Prostate gland (tissue), 2 donors: ENCODE measurements around the gene CPNE4. TPM values are rescaled to one million over a fixed set of nuclear protein-coding genes. Genes with fewer than 3 reads are reported as not detected.

Experiments used
- DNase-seq: peaks from one replicate; pipeline ENCODE4 v3.0.0-alpha.2; 2019; ENCODE audit warnings: low spot score
- H3K27ac ChIP-seq, 2 donors: fragments of 200-600 bp; sonication (generic); 2 replicates each; pipeline ENCODE4 v1.5.1; 2017 to 2019
- H3K27me3 ChIP-seq: fragments of 200-600 bp; sonication (generic); replicated peaks from 2 replicates; pipeline ENCODE4 v1.5.1; 2019; ENCODE audit not compliant: insufficient read depth
- H3K36me3 ChIP-seq, 2 donors: fragments of 200-600 bp; sonication (generic); 1 replicate in 1 of 2; 2 replicates in 1 of 2; pipeline versions ENCODE4 v1.5.1 to v1.8.1; 2017 to 2019
- H3K4me1 ChIP-seq: fragments of 200-600 bp; sonication (generic); replicated peaks from 2 replicates; pipeline ENCODE4 v1.5.1; 2019
- H3K4me3 ChIP-seq, 2 donors: fragments of 200-600 bp; sonication (generic); 2 replicates each; pipeline ENCODE4 v1.5.1; 2017 to 2019
- H3K9me3 ChIP-seq: fragments of 200-600 bp; sonication (generic); 2 replicates; pipeline ENCODE4 v1.5.1; 2017
- POLR2A ChIP-seq: fragments of 450-650 bp; IDR thresholded peaks from one replicate; pipeline ENCODE4 v1.6.1; 2016; ENCODE audit warnings: antibody characterized with exemption, mild to moderate bottlenecking
- POLR2AphosphoS5 ChIP-seq: sonication (generic); formaldehyde crosslinking; IDR thresholded peaks from one replicate; pipeline ENCODE4 v1.6.1; 2017; ENCODE audit warnings: antibody characterized with exemption
- WGBS: methylation state at CpG from one replicate; pipeline ENCODE4 v1.1.5; 2018; 5-methylcytosine and 5-hydroxymethylcytosine counted together
- intact Hi-C: fragments of 100-400 bp; cut with DNase I; formaldehyde crosslinking; loops from one replicate; pipeline ENCODE4 v1.14.2; 2022
- total RNA-seq, 2 donors: library from RNA; depleted of rRNA; stranded (reverse); fragments of >200 nt; gene quantifications; one replicate each; pipeline ENCODE4 v1.1.0, GENCODE V29; 2016
- TF ChIP-seq, protein P1 (sequence below), 4 experiments: fragments of 200-600 bp in 2 of 4; fragments of 450-650 bp in 2 of 4; sonication (generic) in 2 of 4; IDR thresholded peaks; 1 replicate in 3 of 4; 2 replicates in 1 of 4; pipeline ENCODE4 v1.5.1; 2016 to 2019; ENCODE audit warnings: antibody characterized with exemption in 4 of 4, mild to moderate bottlenecking in 2 of 4, moderate library complexity in 2 of 4

The CPNE4 gene
- total RNA-seq, 2 donors from 2014 or later, result 39.9 to 68.2 TPM

DNA sequence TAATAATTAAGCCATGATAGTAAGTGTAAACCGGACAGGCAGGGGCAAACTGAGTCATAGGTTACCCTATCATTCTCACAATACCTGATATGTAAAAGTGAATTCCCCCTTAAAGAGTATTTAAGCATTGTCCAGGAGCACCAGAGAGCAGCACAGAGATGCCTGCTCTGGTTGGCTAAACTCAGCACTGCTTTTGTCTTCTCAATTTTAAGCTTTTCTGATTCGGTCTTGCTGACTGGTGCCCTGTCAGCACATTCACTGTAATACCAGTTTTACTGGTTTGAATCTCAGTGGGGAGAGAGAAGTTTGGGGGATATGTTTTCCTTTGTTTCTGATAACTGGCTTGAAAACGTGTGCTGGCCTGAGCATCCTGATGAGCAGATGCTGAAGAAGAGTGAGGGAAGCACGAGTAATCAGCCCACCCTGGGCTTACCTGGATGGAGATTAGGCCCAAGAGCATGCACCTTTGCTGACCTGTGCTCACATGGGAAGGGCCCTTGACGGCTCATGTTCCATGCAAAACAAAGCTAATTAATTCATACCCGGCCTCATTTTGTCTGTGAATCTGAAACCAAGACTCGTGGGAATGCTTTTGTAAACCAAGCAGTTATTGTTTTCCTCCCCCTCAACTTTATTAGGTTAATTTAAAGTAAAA is 323.6 kb downstream of the CPNE4 start:
- intact Hi-C loops, result no loop called here
- TF ChIP-seq POLR2A, result no peak
- TF ChIP-seq POLR2AphosphoS5, result no peak
- TF ChIP-seq, protein P1, sequence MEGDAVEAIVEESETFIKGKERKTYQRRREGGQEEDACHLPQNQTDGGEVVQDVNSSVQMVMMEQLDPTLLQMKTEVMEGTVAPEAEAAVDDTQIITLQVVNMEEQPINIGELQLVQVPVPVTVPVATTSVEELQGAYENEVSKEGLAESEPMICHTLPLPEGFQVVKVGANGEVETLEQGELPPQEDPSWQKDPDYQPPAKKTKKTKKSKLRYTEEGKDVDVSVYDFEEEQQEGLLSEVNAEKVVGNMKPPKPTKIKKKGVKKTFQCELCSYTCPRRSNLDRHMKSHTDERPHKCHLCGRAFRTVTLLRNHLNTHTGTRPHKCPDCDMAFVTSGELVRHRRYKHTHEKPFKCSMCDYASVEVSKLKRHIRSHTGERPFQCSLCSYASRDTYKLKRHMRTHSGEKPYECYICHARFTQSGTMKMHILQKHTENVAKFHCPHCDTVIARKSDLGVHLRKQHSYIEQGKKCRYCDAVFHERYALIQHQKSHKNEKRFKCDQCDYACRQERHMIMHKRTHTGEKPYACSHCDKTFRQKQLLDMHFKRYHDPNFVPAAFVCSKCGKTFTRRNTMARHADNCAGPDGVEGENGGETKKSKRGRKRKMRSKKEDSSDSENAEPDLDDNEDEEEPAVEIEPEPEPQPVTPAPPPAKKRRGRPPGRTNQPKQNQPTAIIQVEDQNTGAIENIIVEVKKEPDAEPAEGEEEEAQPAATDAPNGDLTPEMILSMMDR (IDR thresholded peaks at IDR 0.05), result no peak
- no peak for DNase-seq

DNA sequence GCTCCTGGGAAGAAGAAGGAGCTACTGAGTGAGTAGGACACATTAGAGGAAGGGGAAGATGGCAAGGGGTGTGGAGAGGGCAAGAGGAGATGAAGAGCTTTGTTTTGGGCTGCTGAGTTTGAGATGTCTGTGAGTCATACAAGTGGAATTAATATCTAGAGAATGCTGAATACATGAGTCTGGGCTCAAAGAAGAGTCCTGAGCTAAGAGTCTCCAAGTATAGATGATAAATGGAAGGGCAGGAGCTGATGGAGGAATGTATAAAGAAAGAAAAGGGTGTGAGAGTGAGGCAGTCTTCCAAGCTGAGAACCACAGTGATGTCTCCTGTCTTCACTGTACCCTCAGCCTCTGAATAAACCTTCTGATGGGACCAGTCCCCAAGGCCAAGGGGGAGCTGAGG is 326.6 kb downstream of the CPNE4 start:
- no peak for DNase-seq
- Histone ChIP-seq H3K27ac (no peak overlapping the region), H3K4me1 (no peaks in the 10 kb centered on the region), H3K4me3 (no peak overlapping the region), H3K9me3 (no peaks in the 10 kb centered on the region), H3K36me3 (no peaks in the 10 kb centered on the region), H3K27me3 (no peaks in the 10 kb centered on the region)
- TF ChIP-seq, protein P1 (IDR thresholded peaks at IDR 0.05), result no peak
- intact Hi-C loops, result no loop called here

More for the DNA sequence above, 323.6 kb downstream of the CPNE4 start:
- no peaks in the 10 kb centered on the region for H3K36me3 ChIP-seq
- H3K4me3 ChIP-seq, result no peak overlapping the region
- no peak overlapping the region for H3K27ac ChIP-seq
- 42% methylated on average over 7 of the region's 7 CpGs for WGBS
- no peaks in the 10 kb centered on the region for H3K27me3 ChIP-seq
- no peaks in the 10 kb centered on the region for H3K9me3 ChIP-seq
- no peaks in the 10 kb centered on the region for H3K4me1 ChIP-seq

DNA sequence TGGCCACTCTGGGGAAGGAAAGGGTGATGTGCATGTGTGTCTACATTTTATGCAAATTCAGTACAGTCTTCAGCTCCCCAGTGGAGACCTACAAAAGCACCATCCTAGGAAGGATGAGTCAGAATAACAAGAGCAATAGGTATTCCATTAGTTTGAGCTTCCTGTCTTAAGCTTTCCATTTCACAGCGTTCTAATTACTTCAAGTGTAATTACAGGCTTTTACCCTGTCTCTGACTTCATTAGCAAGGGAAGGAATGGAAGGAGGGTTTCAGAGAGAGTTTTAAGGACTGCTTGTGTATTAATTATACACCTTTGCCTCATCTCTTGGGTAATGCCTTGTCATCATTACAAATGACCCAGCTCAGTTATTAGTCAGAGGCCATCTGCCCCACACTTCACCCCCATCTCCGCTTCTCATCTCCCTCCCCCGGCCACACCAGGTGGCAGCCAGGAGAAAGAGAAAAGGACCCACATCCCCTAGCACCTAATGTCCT is 329.2 kb downstream of the CPNE4 start:
- WGBS, result 83% methylated on average over 3 of the region's 3 CpGs
- intact Hi-C loops, result no loop called here
- no peak overlapping the region for H3K4me3 ChIP-seq
- no peaks in the 10 kb centered on the region for H3K27me3 ChIP-seq
- no peaks in the 10 kb centered on the region for H3K9me3 ChIP-seq
- no peak for TF ChIP-seq POLR2AphosphoS5
- TF ChIP-seq, protein P1 (IDR thresholded peaks at IDR 0.05), result no peak
- TF ChIP-seq POLR2A, result no peak
- no peaks in the 10 kb centered on the region for H3K36me3 ChIP-seq
- no peak for DNase-seq
- no peaks in the 10 kb centered on the region for H3K4me1 ChIP-seq
- no peak overlapping the region for H3K27ac ChIP-seq

DNA sequence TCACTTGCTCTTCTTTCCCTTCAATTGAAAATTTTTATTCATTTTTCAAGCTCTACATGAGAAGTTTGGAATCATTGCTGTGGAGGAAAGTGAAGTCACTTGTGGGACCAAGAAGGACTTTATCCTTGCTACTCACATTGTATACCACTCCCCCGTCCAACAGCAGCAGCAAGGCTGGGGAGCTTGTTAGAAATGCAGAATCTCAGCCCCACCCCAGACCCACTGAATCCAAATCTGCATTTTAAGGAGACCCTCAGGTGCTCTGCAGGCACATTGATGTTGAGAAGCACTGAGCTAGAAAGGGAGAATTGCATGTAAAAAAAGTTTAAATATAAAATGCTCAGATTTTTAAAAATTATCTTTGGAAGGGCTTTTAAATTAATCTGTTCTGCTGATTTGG is 329.7 kb downstream of the CPNE4 start:
- Histone ChIP-seq H3K27ac (no peak overlapping the region), H3K9me3 (no peaks in the 10 kb centered on the region), H3K4me3 (no peak overlapping the region), H3K27me3 (no peaks in the 10 kb centered on the region), H3K36me3 (no peaks in the 10 kb centered on the region), H3K4me1 (no peaks in the 10 kb centered on the region)
- 65% methylated on average over 1 of the region's 1 CpG for WGBS
- DNase-seq, result no peak
- no peak for TF ChIP-seq POLR2A
- TF ChIP-seq POLR2AphosphoS5, result no peak
- TF ChIP-seq, protein P1 (IDR thresholded peaks at IDR 0.05), result no peak
- intact Hi-C loops, result no loop called here

DNA sequence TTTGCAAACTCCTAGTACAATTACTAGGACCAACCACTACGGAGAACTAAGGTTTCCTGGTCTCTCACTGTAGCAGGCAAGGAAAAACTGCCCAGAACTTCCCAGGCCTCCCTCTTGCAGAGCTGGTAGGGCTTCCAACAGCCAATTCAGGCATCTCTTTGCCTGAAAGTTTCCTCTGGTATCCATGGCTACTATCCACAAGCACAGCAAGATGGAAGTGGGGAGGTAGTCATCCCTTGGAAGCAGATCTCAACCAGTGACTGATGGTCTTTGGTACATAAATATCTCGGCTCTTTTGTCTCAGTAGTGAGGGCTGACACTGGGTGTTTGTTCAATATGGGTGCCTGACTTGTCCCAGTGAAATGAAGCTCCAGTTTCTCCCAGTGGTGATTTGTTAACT is 330.7 kb downstream of the CPNE4 start:
- H3K4me1 ChIP-seq, result no peaks in the 10 kb centered on the region
- no peaks in the 10 kb centered on the region for H3K9me3 ChIP-seq
- intact Hi-C loops, result no loop called here
- WGBS, result 62% methylated on average over 2 of the region's 2 CpGs
- H3K36me3 ChIP-seq, result no peaks in the 10 kb centered on the region
- no peak for DNase-seq
- no peak for TF ChIP-seq POLR2A
- no peak for TF ChIP-seq POLR2AphosphoS5
- TF ChIP-seq, protein P1 (IDR thresholded peaks at IDR 0.05), result no peak
- H3K4me3 ChIP-seq, result no peak overlapping the region
- no peaks in the 10 kb centered on the region for H3K27me3 ChIP-seq
- no peak overlapping the region for H3K27ac ChIP-seq
